C4-2B (cell line): ENCODE data around the gene NAP1L4.

Experiments
- ZFX ChIP-seq: fragments of 450-650 bp; IDR thresholded peaks from 2 replicates; pipeline ENCODE4 v1.6.1; 2017
- TF ChIP-seq, protein P1 (sequence below): fragments of 450-650 bp; conservative IDR thresholded peaks from 2 replicates; pipeline ENCODE4 v1.5.1; 2017; ENCODE audit warnings: mild to moderate bottlenecking

DNA sequence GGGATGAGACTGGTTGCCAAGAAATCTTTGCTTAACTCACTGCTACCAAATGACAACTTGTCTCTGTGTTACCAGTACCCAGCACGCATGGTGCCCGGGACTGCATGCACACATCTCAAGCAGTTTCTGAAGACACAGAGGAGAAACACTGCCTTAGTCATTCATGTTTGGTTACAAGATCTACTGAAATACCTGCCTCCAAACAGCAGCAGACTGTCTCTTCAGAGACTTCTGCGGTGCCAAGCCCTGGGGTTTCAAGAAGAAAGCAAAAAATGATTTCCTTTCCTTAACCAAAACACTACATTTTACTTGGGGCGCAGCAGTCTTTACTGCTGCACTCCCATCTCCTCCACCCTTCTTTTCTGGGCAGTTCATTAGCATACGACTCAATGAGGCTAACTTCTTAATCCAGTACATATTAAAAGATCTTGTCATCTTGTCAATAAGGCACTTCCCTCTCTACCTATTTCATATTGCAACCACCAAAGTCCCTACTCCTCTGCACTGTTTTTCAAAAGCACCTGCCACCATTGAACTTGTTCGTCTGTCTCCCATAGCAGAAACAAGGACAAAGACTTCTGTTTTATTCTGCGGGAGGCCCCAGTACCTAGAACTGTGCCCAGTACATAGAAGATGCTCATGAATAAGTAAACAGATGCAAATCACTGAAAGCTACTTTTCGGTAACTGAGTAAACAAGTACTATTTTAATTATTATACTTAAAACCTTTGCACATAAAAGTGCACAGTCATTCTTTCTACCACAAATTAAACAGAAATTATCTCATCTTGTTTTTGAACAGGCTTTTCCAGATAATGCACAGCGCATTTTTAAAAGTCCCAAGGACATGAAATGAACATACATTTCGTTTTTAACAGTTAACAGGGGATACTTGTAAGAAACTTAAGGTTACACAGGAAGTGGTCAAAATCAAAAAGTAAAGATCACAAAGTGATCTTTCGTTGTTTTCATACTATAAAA lies 4.0 kb downstream of the NAP1L4 start:
- TF ChIP-seq, protein P1, sequence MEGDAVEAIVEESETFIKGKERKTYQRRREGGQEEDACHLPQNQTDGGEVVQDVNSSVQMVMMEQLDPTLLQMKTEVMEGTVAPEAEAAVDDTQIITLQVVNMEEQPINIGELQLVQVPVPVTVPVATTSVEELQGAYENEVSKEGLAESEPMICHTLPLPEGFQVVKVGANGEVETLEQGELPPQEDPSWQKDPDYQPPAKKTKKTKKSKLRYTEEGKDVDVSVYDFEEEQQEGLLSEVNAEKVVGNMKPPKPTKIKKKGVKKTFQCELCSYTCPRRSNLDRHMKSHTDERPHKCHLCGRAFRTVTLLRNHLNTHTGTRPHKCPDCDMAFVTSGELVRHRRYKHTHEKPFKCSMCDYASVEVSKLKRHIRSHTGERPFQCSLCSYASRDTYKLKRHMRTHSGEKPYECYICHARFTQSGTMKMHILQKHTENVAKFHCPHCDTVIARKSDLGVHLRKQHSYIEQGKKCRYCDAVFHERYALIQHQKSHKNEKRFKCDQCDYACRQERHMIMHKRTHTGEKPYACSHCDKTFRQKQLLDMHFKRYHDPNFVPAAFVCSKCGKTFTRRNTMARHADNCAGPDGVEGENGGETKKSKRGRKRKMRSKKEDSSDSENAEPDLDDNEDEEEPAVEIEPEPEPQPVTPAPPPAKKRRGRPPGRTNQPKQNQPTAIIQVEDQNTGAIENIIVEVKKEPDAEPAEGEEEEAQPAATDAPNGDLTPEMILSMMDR = no peak
- no peak for TF ChIP-seq ZFX
